ENCODE measurements around the gene SCYL3. TPM values are rescaled to one million over a fixed set of nuclear protein-coding genes. Genes with fewer than 3 reads are reported as not detected.

Gene SCYL3
- total and polyA plus RNA-seq, 2 of the 13 experiments (the other 11 are each of a cell fraction or from before 2014, with no cell fraction given): 3.3 to 4.9 TPM

GRCh38 chr1:169859001-169859400 is 34.7 kb downstream of the SCYL3 start:
- no peak overlapping the region for H3K4me2 ChIP-seq (ENCODE audit: low read depth, low read length)
- in situ Hi-C loops (cut with HindIII; ENCODE audit: extremely low pct_ligation_motif_present, low pct_unique_long_range_greater_than_20kb): no loop called here
- H3K36me3 ChIP-seq (replicated peaks in 1 of 2; ENCODE audit: control insufficient read depth in 1 of 2, insufficient read depth in 2 of 2, low read length in 2 of 2): peaks cover 9 to 44% of the 10 kb centered on the region in 2 experiments
- no peaks in the 10 kb centered on the region for H3K27me3 ChIP-seq (ENCODE audit: control insufficient read depth in 1 of 2, insufficient read depth in 2 of 2, low read length in 2 of 2)
- ChIA-PET CTCF (ENCODE audit: low intra/inter-chr PET ratio, low total read pairs) (no interaction called here), POLR2A (no interaction called here)
- FAIRE-seq (no peak), DNase-seq (ENCODE audit: low spot score) (no peak), ATAC-seq (no peak)
- TF ChIP-seq, protein P1, sequence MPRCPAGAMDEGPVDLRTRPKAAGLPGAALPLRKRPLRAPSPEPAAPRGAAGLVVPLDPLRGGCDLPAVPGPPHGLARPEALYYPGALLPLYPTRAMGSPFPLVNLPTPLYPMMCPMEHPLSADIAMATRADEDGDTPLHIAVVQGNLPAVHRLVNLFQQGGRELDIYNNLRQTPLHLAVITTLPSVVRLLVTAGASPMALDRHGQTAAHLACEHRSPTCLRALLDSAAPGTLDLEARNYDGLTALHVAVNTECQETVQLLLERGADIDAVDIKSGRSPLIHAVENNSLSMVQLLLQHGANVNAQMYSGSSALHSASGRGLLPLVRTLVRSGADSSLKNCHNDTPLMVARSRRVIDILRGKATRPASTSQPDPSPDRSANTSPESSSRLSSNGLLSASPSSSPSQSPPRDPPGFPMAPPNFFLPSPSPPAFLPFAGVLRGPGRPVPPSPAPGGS (CRISPR knock-in tag; IDR thresholded peaks at IDR 0.05): no peak
- TF ChIP-seq ZHX1 (CRISPR knock-in tag; IDR thresholded peaks at IDR 0.05; ENCODE audit: low read depth) (no peak), ZFP90 (CRISPR knock-in tag; IDR thresholded peaks at IDR 0.05; ENCODE audit: borderline replicate concordance) (no peak), HNF4G (IDR thresholded peaks at IDR 0.05; ENCODE audit: borderline replicate concordance, low read depth, low read length) (no peak), HNF4G (CRISPR knock-in tag; IDR thresholded peaks at IDR 0.05; ENCODE audit: borderline replicate concordance, low read depth) (no peak), ZNF292 (CRISPR knock-in tag; IDR thresholded peaks at IDR 0.05; ENCODE audit: borderline replicate concordance, low read depth) (no peak)
- TF ChIP-seq, protein P2, sequence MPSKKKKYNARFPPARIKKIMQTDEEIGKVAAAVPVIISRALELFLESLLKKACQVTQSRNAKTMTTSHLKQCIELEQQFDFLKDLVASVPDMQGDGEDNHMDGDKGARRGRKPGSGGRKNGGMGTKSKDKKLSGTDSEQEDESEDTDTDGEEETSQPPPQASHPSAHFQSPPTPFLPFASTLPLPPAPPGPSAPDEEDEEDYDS (CRISPR knock-in tag; IDR thresholded peaks at IDR 0.05): no peak
- TF ChIP-seq, protein P3, sequence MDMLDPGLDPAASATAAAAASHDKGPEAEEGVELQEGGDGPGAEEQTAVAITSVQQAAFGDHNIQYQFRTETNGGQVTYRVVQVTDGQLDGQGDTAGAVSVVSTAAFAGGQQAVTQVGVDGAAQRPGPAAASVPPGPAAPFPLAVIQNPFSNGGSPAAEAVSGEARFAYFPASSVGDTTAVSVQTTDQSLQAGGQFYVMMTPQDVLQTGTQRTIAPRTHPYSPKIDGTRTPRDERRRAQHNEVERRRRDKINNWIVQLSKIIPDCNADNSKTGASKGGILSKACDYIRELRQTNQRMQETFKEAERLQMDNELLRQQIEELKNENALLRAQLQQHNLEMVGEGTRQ (IDR thresholded peaks at IDR 0.05; ENCODE audit: low read depth, low read length): no peak
- TF ChIP-seq, protein P3 (CRISPR knock-in tag; IDR thresholded peaks at IDR 0.05; ENCODE audit: borderline replicate concordance): no peak
- no peak overlapping the region for H3K9ac ChIP-seq (ENCODE audit: insufficient read depth, low read depth, low read length)
- no TSS peak for BruUV-seq (replicated peaks)
- no peak overlapping the region for H3K27ac ChIP-seq (ENCODE audit: extremely low read length, insufficient read depth, low read length)
- WGBS (ENCODE audit: low lambda C conversion rate): 99% methylated on average over 4 of the region's 4 CpGs
- H2AFZ ChIP-seq (ENCODE audit: low read length): no peak overlapping the region
- no peaks in the 10 kb centered on the region for H4K20me1 ChIP-seq (ENCODE audit: insufficient read depth, low read length)
- no peaks in the 10 kb centered on the region for H3K9me3 ChIP-seq (ENCODE audit: low read length)
- peaks cover 19% of the 10 kb centered on the region for H3K4me1 ChIP-seq (ENCODE audit: insufficient read depth, low read length)
- intact Hi-C loops (cut with micrococcal nuclease; ENCODE audit: unreplicated experiment): no loop called here
- no peak overlapping the region for H3K4me3 ChIP-seq (replicated peaks in 1 of 3; ENCODE audit: insufficient read depth in 1 of 3, low read depth in 2 of 3, low read length in 3 of 3)
- no peaks in the 10 kb centered on the region for H3K79me2 ChIP-seq (ENCODE audit: insufficient read depth, low read length)

Data from HepG2 (cell line).